ENCODE measurements around the gene GABRR3. TPM values are rescaled to one million over a fixed set of nuclear protein-coding genes. Genes with fewer than 3 reads are reported as not detected.

The GABRR3 gene
- total and polyA plus RNA-seq, 2 experiments from 2014 or later = not detected

- DNase-seq (ENCODE audit: low read depth in 1 of 2, low spot score in 1 of 2) = no peak
- no peaks in the 10 kb centered on the region for H3K9me3 ChIP-seq (ENCODE audit: low read depth)
- no peaks in the 10 kb centered on the region for H3K36me3 ChIP-seq
- H3K27me3 ChIP-seq = no peaks in the 10 kb centered on the region
- no peak overlapping the region for H3K4me3 ChIP-seq
- no peak for TF ChIP-seq CTCF (IDR thresholded peaks at IDR 0.05; ENCODE audit: low read depth, low read length)
- no peaks in the 10 kb centered on the region for H3K4me1 ChIP-seq (ENCODE audit: low read depth)
- H3K27ac ChIP-seq = no peak overlapping the region
These were observed 67.1 kb downstream of the GABRR3 start for GRCh38 chr3:97967966-97968365.

GRCh38 chr3:97960993-97961766 is 73.9 kb downstream of the GABRR3 start:
- no peak for TF ChIP-seq CTCF (IDR thresholded peaks at IDR 0.05; ENCODE audit: low read depth, low read length)
- DNase-seq (ENCODE audit: low read depth in 1 of 2, low spot score in 1 of 2) = no peak

DNA sequence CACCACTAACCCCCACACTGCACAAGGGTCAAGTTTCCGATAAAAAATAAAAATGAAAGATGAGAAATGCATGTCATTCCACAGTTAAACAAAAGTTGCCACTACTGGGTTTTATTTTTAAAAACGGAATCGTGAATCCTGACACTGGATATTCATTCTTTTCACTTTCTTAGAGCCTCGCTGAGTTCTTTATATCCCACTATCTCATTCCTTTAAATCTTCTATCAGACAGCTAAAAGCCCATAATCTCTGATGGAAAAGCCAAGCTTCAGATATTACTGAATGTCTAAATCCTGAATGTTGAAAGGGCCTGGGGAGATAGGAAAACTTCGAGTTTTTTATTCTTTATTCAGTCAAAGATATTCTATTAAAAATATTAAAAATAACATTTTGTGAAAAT is 74.6 kb downstream of the GABRR3 start:
- H3K4me3 ChIP-seq = no peak overlapping the region
- no peaks in the 10 kb centered on the region for H3K27me3 ChIP-seq
- DNase-seq (ENCODE audit: low read depth in 1 of 2, low spot score in 1 of 2) = no peak
- H3K4me1 ChIP-seq (ENCODE audit: low read depth) = no peaks in the 10 kb centered on the region
- no peaks in the 10 kb centered on the region for H3K9me3 ChIP-seq (ENCODE audit: low read depth)
- H3K27ac ChIP-seq = no peak overlapping the region
- TF ChIP-seq CTCF (IDR thresholded peaks at IDR 0.05; ENCODE audit: low read depth, low read length) = no peak
- no peaks in the 10 kb centered on the region for H3K36me3 ChIP-seq

More at GRCh38 chr3:97960993-97961766, 73.9 kb downstream of the GABRR3 start:
- Histone ChIP-seq H3K9me3 (ENCODE audit: low read depth) (no peaks in the 10 kb centered on the region), H3K36me3 (no peaks in the 10 kb centered on the region), H3K27ac (no peak overlapping the region), H3K4me3 (no peak overlapping the region), H3K4me1 (ENCODE audit: low read depth) (no peaks in the 10 kb centered on the region), H3K27me3 (no peaks in the 10 kb centered on the region)

GRCh38 chr3:97959872-97960271 is 75.2 kb downstream of the GABRR3 start:
- TF ChIP-seq CTCF (IDR thresholded peaks at IDR 0.05; ENCODE audit: low read depth, low read length) = no peak
- Histone ChIP-seq H3K9me3 (ENCODE audit: low read depth) (no peaks in the 10 kb centered on the region), H3K4me1 (ENCODE audit: low read depth) (no peaks in the 10 kb centered on the region), H3K4me3 (no peak overlapping the region), H3K27me3 (no peaks in the 10 kb centered on the region), H3K27ac (no peak overlapping the region), H3K36me3 (no peaks in the 10 kb centered on the region)
- no peak for DNase-seq (ENCODE audit: low read depth in 1 of 2, low spot score in 1 of 2)

- H3K4me1 ChIP-seq (ENCODE audit: low read depth) = no peaks in the 10 kb centered on the region
- H3K27ac ChIP-seq = no peak overlapping the region
- no peak overlapping the region for H3K4me3 ChIP-seq
- H3K36me3 ChIP-seq = no peaks in the 10 kb centered on the region
- DNase-seq (ENCODE audit: low read depth in 1 of 2, low spot score in 1 of 2) = no peak
- no peak for TF ChIP-seq CTCF (IDR thresholded peaks at IDR 0.05; ENCODE audit: low read depth, low read length)
- no peaks in the 10 kb centered on the region for H3K27me3 ChIP-seq
- H3K9me3 ChIP-seq (ENCODE audit: low read depth) = no peaks in the 10 kb centered on the region
These were observed 76.3 kb downstream of the GABRR3 start for GRCh38 chr3:97958796-97959195.
